H7 (cell line): Measurements from ENCODE around the gene CRX. TPM values are rescaled to one million over a fixed set of nuclear protein-coding genes. Genes with fewer than 3 reads are reported as not detected.

Experiments
- total RNA-seq: library from RNA; depleted of rRNA; stranded (reverse); fragments of >200 nt; shearing (Covaris generic); gene quantifications from 2 replicates; pipeline ENCODE4 v1.2.3, GENCODE V29; 2014; rRNA removed

CRX gene
- total RNA-seq, 1 experiment from 2014 or later: 0.07 TPM

Other genes starting within 250 kb of the CRX start
- not detected in 2 replicates for gene ZNF541, start 248.8 kb upstream of the CRX start, total RNA-seq
- gene BICRA, start 212.8 kb upstream of the CRX start, total RNA-seq: 3.4 and 8.5 TPM in 2 replicates
- 6.2 and 7.5 TPM in 2 replicates for gene EHD2, start 108.5 kb upstream of the CRX start, total RNA-seq
- gene NOP53, start 76.4 kb upstream of the CRX start, total RNA-seq: 155 and 167 TPM in 2 replicates
- 752 and 1,115 TPM in 2 replicates for gene SELENOW, start 43.2 kb upstream of the CRX start, total RNA-seq
- not detected in 2 replicates for gene TPRX1, start 17.4 kb upstream of the CRX start, total RNA-seq
- not detected in 2 replicates for gene TPRX2, start 37.3 kb downstream of the CRX start, total RNA-seq
- gene SULT2A1, start 64.4 kb downstream of the CRX start, total RNA-seq: not detected in 2 replicates
- gene BSPH1, start 170.2 kb downstream of the CRX start, total RNA-seq: not detected in 2 replicates
- not detected in 2 replicates for gene ELSPBP1, start 172.7 kb downstream of the CRX start, total RNA-seq
- not detected in 2 replicates for gene CABP5, start 222.1 kb downstream of the CRX start, total RNA-seq